Upper lobe of left lung (tissue), 6 donors: ENCODE results near the gene PNPLA1. TPM values are rescaled to one million over a fixed set of nuclear protein-coding genes. Genes with fewer than 3 reads are reported as not detected.

ENCODE experiments used
- ATAC-seq, 2 donors: fragments of 200-7000 bp; cut with Tn5 transposase; one replicate each; pipeline ENCODE4 v1.9.1; 2022; ENCODE audit warnings: mild to moderate bottlenecking in 2 of 2, moderate library complexity in 2 of 2; ENCODE audit not compliant: low FRiP score in 2 of 2
- DNase-seq, 2 donors: peaks; one replicate each; pipeline ENCODE4 v3.0.0-alpha.2; 2019 to 2020
- H3K27ac ChIP-seq, 4 donors: fragments of 200-600 bp; sonication (generic); one replicate each; pipeline ENCODE4 v1.5.1; 2016 to 2019
- H3K27me3 ChIP-seq, 4 donors: fragments of 200-600 bp; sonication (generic); one replicate each; pipeline ENCODE4 v1.5.1; 2017 to 2019
- H3K36me3 ChIP-seq, 4 donors: fragments of 200-600 bp; sonication (generic); one replicate each; pipeline ENCODE4 v1.5.1; 2016 to 2019
- H3K4me1 ChIP-seq, 4 donors: fragments of 200-600 bp; sonication (generic); one replicate each; pipeline ENCODE4 v1.5.1; 2018 to 2019
- H3K4me3 ChIP-seq, 4 donors: fragments of 200-600 bp; sonication (generic); one replicate each; pipeline ENCODE4 v1.5.1; 2017 to 2019; ENCODE audit warnings: mild to moderate bottlenecking in 2 of 4, moderate library complexity in 1 of 4
- H3K9me3 ChIP-seq, 4 donors: fragments of 200-600 bp; sonication (generic); one replicate each; pipeline ENCODE4 v1.5.1; 2018 to 2019
- EP300 ChIP-seq, 4 donors: sonication (generic); formaldehyde crosslinking; IDR thresholded peaks; one replicate each; pipeline ENCODE4 v1.5.1; 2017; ENCODE audit warnings: antibody characterized with exemption in 4 of 4, control low read depth in 2 of 4
- POLR2A ChIP-seq, 4 donors: fragments of 450-650 bp; IDR thresholded peaks; one replicate each; pipeline ENCODE4 v1.5.1; 2016 to 2017; ENCODE audit warnings: antibody characterized with exemption in 4 of 4, mild to moderate bottlenecking in 2 of 4
- POLR2AphosphoS5 ChIP-seq, 2 donors: sonication (generic); formaldehyde crosslinking; IDR thresholded peaks; one replicate each; pipeline ENCODE4 v1.5.1; 2017; ENCODE audit warnings: antibody characterized with exemption in 2 of 2
- WGBS, 2 donors: methylation state at CpG; one replicate each; pipeline ENCODE4 v1.1.5; 2017 to 2018; 5-methylcytosine and 5-hydroxymethylcytosine counted together
- total RNA-seq, 6 donors: library from RNA; depleted of rRNA in 4 of 6; stranded (reverse); fragments of >200 nt in 4 of 6; gene quantifications; one replicate each; pipeline versions ENCODE4 v1.1.0 to v1.2.1, GENCODE V29; 2016 to 2021
- TF ChIP-seq, protein P1 (sequence below), 6 experiments: fragments of 450-650 bp in 4 of 6; fragments of 200-600 bp in 2 of 6; sonication (generic) in 2 of 6; IDR thresholded peaks; one replicate each; pipeline ENCODE4 v1.5.1; 2016 to 2019; ENCODE audit warnings: antibody characterized with exemption in 6 of 6
- donor health status: DM: no; HTN: no; CAD: no; lungs with moderate emphysema.
- donor health status: DM: no; HTN: yes; CAD: no; lungs with severe emphysema.

PNPLA1 gene
- total RNA-seq, 6 donors from 2014 or later = 0.14 to 0.61 (median 0.30) TPM; not detected in 3

- no peak for DNase-seq
- no peak overlapping the region for H3K27ac ChIP-seq
- 65 to 71% methylated on average over 8 of the region's 8 CpGs for WGBS, 2 donors
- TF ChIP-seq POLR2AphosphoS5 (IDR thresholded peaks at IDR 0.05) (no peak), POLR2A (IDR thresholded peaks at IDR 0.05) (no peak), EP300 (IDR thresholded peaks at IDR 0.05) (no peak)
- TF ChIP-seq, protein P1, sequence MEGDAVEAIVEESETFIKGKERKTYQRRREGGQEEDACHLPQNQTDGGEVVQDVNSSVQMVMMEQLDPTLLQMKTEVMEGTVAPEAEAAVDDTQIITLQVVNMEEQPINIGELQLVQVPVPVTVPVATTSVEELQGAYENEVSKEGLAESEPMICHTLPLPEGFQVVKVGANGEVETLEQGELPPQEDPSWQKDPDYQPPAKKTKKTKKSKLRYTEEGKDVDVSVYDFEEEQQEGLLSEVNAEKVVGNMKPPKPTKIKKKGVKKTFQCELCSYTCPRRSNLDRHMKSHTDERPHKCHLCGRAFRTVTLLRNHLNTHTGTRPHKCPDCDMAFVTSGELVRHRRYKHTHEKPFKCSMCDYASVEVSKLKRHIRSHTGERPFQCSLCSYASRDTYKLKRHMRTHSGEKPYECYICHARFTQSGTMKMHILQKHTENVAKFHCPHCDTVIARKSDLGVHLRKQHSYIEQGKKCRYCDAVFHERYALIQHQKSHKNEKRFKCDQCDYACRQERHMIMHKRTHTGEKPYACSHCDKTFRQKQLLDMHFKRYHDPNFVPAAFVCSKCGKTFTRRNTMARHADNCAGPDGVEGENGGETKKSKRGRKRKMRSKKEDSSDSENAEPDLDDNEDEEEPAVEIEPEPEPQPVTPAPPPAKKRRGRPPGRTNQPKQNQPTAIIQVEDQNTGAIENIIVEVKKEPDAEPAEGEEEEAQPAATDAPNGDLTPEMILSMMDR (IDR thresholded peaks at IDR 0.05) = no peak
- no peak overlapping the region for H3K4me3 ChIP-seq
- no peaks in the 10 kb centered on the region for H3K4me1 ChIP-seq
- no peaks in the 10 kb centered on the region for H3K36me3 ChIP-seq
- H3K27me3 ChIP-seq = peaks cover 0 to 12% (median 0%) of the 10 kb centered on the region in 4 donors
- H3K9me3 ChIP-seq = no peaks in the 10 kb centered on the region
- ATAC-seq = no peak
Measured at GRCh38 chr6:36333171-36333895, 63.5 kb downstream of the PNPLA1 start.

DNA sequence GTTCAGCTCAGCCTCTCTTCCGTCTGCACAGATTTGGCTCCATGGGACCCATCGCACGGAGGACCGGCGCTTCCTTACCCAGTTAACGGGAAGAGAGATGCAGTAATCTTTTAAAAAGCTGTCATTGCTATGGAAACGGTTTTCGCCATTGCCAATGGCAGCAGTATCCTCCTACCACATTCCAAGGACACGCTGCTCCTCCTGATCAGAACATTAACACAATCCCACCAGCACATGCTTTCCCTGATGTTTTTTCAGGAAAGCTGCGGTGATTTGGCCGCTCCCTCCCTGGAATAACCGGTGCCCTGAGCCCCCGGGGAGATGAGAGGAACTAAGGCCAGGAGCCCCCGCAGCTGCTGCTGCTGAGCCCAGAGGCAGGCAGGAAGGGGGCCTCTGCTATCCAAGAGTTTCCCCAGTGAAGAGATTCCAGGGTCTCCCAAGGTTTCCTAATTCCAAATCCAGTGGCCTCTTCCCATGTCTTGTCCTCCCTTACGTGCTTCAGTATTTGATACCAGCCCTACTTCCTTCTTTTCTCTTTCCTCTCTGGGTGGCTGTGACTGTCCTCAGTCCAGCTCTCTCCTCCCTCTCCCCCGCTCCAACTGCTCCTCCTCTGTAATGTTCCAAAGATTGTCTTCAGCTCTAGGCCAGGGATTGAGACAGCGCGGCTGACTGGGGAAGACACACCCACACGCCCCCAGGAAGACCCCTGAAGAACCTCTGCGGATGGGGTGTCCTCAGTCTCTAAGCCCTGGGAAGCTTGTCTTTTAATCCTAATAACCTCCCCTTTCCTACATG lies 64.3 kb downstream of the PNPLA1 start:
- Histone ChIP-seq H3K27ac (no peak overlapping the region), H3K36me3 (no peaks in the 10 kb centered on the region), H3K27me3 (peaks cover 0 to 12% (median 0%) of the 10 kb centered on the region in 4 donors), H3K4me3 (no peak overlapping the region), H3K4me1 (no peaks in the 10 kb centered on the region), H3K9me3 (no peaks in the 10 kb centered on the region)
- ATAC-seq (peak in 1 of 2 donors; percentile 57), DNase-seq (no peak)
- WGBS, 2 donors = 34 to 51% methylated on average over 20 of the region's 20 CpGs
- no peak for TF ChIP-seq POLR2A (IDR thresholded peaks at IDR 0.05)
- TF ChIP-seq, protein P1 (IDR thresholded peaks at IDR 0.05) = no peak
- TF ChIP-seq EP300 (IDR thresholded peaks at IDR 0.05) = no peak
- TF ChIP-seq POLR2AphosphoS5 (IDR thresholded peaks at IDR 0.05) = no peak

DNA sequence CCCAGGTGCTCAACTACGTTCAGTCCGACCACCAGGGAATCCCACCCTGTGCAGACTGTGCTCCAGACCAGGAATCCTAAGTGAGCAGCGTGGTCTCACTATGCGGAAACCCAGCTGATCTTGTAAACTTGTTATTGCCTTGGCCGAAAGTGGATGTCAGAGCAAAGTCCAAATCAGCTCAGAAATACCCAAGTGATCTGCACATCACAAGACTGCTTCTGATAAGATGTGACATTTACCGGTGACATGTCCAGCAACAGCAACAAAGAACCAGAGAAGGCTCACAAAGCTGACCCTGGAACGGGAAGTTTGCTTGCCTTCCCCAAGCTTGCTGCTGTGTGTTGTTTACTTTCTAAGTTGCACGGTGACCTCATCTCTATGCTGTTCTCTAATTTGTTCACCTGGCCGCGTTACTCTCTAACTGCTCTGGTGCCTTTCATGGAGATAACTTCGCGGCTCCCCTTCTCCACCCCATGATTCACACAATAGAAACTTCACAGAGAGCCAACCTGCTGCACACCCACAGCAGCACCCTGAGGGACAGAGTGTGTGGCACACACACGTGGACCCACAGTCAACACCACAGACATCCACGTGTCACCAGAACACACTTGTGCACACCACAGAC lies 65.1 kb downstream of the PNPLA1 start:
- DNase-seq (no peak), ATAC-seq (no peak)
- H3K4me3 ChIP-seq = no peak overlapping the region
- H3K36me3 ChIP-seq = no peaks in the 10 kb centered on the region
- no peak overlapping the region for H3K27ac ChIP-seq
- H3K27me3 ChIP-seq = peaks cover 0 to 12% (median 0%) of the 10 kb centered on the region in 4 donors
- H3K4me1 ChIP-seq = no peaks in the 10 kb centered on the region
- TF ChIP-seq POLR2AphosphoS5 (IDR thresholded peaks at IDR 0.05) (no peak), POLR2A (IDR thresholded peaks at IDR 0.05) (no peak), EP300 (IDR thresholded peaks at IDR 0.05) (no peak)
- TF ChIP-seq, protein P1 (IDR thresholded peaks at IDR 0.05) = no peak
- WGBS, 2 donors = 54 to 62% methylated on average over 12 to 14 of the region's 14 CpGs
- H3K9me3 ChIP-seq = no peaks in the 10 kb centered on the region

DNA sequence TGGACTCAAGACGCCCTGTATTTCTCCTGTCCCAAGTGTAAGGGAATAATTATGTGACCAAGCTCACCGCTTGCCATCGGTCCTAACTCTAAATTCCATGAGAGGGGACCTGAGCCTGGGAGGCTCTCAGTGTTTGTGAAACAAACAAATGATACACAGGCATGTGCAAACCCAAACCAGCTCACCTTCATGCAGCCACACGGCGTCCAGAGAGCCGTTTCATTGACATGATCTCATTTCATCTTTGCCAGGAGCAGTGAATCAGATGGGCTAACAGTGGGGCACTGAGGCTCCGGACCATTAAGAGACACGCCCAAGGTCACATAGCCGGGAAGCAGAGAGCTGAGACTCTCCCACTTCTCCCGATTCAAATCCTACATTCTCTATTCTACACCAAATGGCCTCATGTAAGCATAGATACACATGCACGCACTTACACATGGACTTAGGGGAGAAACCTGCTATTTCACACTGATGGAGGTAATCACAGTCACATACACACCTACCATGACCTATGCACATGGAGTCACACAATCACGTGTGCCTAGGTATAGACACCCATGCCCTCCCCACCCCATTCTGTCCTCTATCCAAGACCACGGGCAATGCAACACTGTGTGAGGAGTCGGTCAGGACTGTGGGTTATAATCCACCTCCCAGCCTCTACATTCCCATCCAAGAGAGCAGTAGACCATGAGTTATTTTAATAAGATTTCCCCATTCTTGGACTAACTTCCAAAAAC lies 65.8 kb downstream of the PNPLA1 start:
- TF ChIP-seq EP300 (IDR thresholded peaks at IDR 0.05) (no peak), POLR2AphosphoS5 (IDR thresholded peaks at IDR 0.05) (no peak), POLR2A (IDR thresholded peaks at IDR 0.05) (no peak)
- TF ChIP-seq, protein P1 (IDR thresholded peaks at IDR 0.05) = no peak
- no peak overlapping the region for H3K27ac ChIP-seq
- no peaks in the 10 kb centered on the region for H3K36me3 ChIP-seq
- H3K4me3 ChIP-seq = no peak overlapping the region
- DNase-seq (no peak), ATAC-seq (peak in 1 of 2 donors; percentile 28)
- peaks cover 1 to 3% (median 2%) of the 10 kb centered on the region in 4 donors for H3K4me1 ChIP-seq
- peaks cover 0 to 12% (median 0%) of the 10 kb centered on the region in 4 donors for H3K27me3 ChIP-seq
- 84 to 89% methylated on average over 13 to 14 of the region's 14 CpGs for WGBS, 2 donors
- no peaks in the 10 kb centered on the region for H3K9me3 ChIP-seq
